DOHH2 (cell line): Measurements from ENCODE around the gene NDUFB5.

Source experiments
- H3F3A ChIP-seq: fragments of 200-600 bp; sonication (generic), shearing (Covaris generic); 2 replicates; pipeline ENCODE4 v1.6.0; 2016; ENCODE audit warnings: antibody characterized with exemption, mild to moderate bottlenecking; ENCODE audit not compliant: control insufficient read depth, insufficient read depth
- H3K27ac ChIP-seq: fragments of 200-600 bp; sonication (generic); 2 replicates; pipeline ENCODE4 v1.5.1; 2014; ENCODE audit warnings: low read depth, mild to moderate bottlenecking, low read length, moderate library complexity
- H3K27me3 ChIP-seq: fragments of 200-600 bp; sonication (generic); 2 replicates; pipeline ENCODE4 v1.6.1; 2014; ENCODE audit warnings: mild to moderate bottlenecking, low read length, mixed read lengths; ENCODE audit not compliant: control insufficient read depth
- H3K36me3 ChIP-seq: fragments of 200-600 bp; sonication (generic); 2 replicates; pipeline ENCODE4 v1.6.1; 2014; ENCODE audit warnings: mild to moderate bottlenecking, low read length, moderate library complexity, mixed read lengths; ENCODE audit not compliant: control insufficient read depth
- H3K4me1 ChIP-seq: fragments of 200-600 bp; sonication (generic); 2 replicates; pipeline ENCODE4 v1.6.1; 2014; ENCODE audit warnings: mild to moderate bottlenecking, low read length, mixed read lengths; ENCODE audit not compliant: control insufficient read depth
- H3K4me2 ChIP-seq: fragments of 200-600 bp; sonication (generic); 2 replicates; pipeline ENCODE4 v1.6.0; 2014; ENCODE audit warnings: mild to moderate bottlenecking, low read length, moderate library complexity
- H3K4me3 ChIP-seq: fragments of 200-600 bp; sonication (generic); 2 replicates; pipeline ENCODE4 v1.5.1; 2014; ENCODE audit warnings: mild to moderate bottlenecking, low read length, mixed read lengths
- H3K79me2 ChIP-seq: fragments of 200-600 bp; sonication (generic); 2 replicates; pipeline ENCODE4 v1.6.1; 2014; ENCODE audit warnings: mild to moderate bottlenecking, low read length, mixed read lengths; ENCODE audit not compliant: control insufficient read depth
- H3K9me2 ChIP-seq: fragments of 200-600 bp; sonication (generic); replicated peaks from 2 replicates; pipeline ENCODE4 v1.6.1; 2014; ENCODE audit warnings: mild to moderate bottlenecking, low read length, mixed read lengths; ENCODE audit not compliant: control insufficient read depth
- H3K9me3 ChIP-seq: fragments of 200-600 bp; sonication (generic); 2 replicates; pipeline ENCODE4 v1.6.1; 2014; ENCODE audit warnings: antibody characterized with exemption, low read length, mixed read lengths; ENCODE audit not compliant: control insufficient read depth, insufficient read depth
- H4K20me1 ChIP-seq: fragments of 200-600 bp; sonication (generic); 2 replicates; pipeline ENCODE4 v1.6.0; 2014; ENCODE audit warnings: low read depth, mild to moderate bottlenecking, antibody characterized with exemption, low read length, moderate library complexity; ENCODE audit not compliant: control insufficient read depth, insufficient read depth
- CTCF ChIP-seq: fragments of 200-600 bp; sonication (generic); IDR thresholded peaks from one replicate; pipeline ENCODE4 v1.5.1; 2014; ENCODE audit warnings: antibody characterized with exemption, mild to moderate bottlenecking, low read depth, low read length; ENCODE audit not compliant: poor library complexity, severe bottlenecking
- EZH2phosphoT487 ChIP-seq: fragments of 200-600 bp; sonication (generic); IDR thresholded peaks from 2 replicates; pipeline ENCODE4 v1.6.1; 2017; ENCODE audit warnings: borderline replicate concordance, mild to moderate bottlenecking, antibody characterized with exemption, low read length, moderate library complexity, mixed read lengths

The NDUFB5 gene

GRCh38 chr3:179668429-179668828 is 63.8 kb downstream of the NDUFB5 start:
- no peak for TF ChIP-seq CTCF
- no peak overlapping the region for H3K4me2 ChIP-seq
- no peaks in the 10 kb centered on the region for H3K9me2 ChIP-seq
- no peaks in the 10 kb centered on the region for H3F3A ChIP-seq
- no peaks in the 10 kb centered on the region; the same call in 1 of the 2 replicates for H3K36me3 ChIP-seq
- no peaks in the 10 kb centered on the region for H3K27me3 ChIP-seq
- H4K20me1 ChIP-seq: peaks cover 9% of the 10 kb centered on the region; the same call in 1 of the 2 replicates
- H3K27ac ChIP-seq: no peak overlapping the region
- H3K4me1 ChIP-seq: no peaks in the 10 kb centered on the region
- peaks cover 98% of the 10 kb centered on the region for H3K79me2 ChIP-seq
- no peak overlapping the region for H3K4me3 ChIP-seq
- no peaks in the 10 kb centered on the region for H3K9me3 ChIP-seq

- Histone ChIP-seq H3K27me3 (no peaks in the 10 kb centered on the region), H3K9me3 (no peaks in the 10 kb centered on the region), H3K9me2 (no peaks in the 10 kb centered on the region), H3F3A (no peaks in the 10 kb centered on the region), H3K4me3 (no peak overlapping the region), H3K27ac (no peak overlapping the region), H3K79me2 (peaks cover 98% of the 10 kb centered on the region), H3K36me3 (no peaks in the 10 kb centered on the region), H4K20me1 (peaks cover 9% of the 10 kb centered on the region; the same call in 1 of the 2 replicates), H3K4me2 (no peak overlapping the region), H3K4me1 (no peaks in the 10 kb centered on the region)
- TF ChIP-seq EZH2phosphoT487 (no peak), CTCF (no peak)
These were observed 65.7 kb downstream of the NDUFB5 start for GRCh38 chr3:179670311-179670710.

GRCh38 chr3:179671309-179671708 is 66.7 kb downstream of the NDUFB5 start:
- H3K79me2 ChIP-seq: peaks cover 96% of the 10 kb centered on the region
- no peak overlapping the region for H3K4me2 ChIP-seq
- H3K27ac ChIP-seq: no peak overlapping the region
- H3F3A ChIP-seq: no peaks in the 10 kb centered on the region
- TF ChIP-seq EZH2phosphoT487 (no peak), CTCF (no peak)
- H3K4me1 ChIP-seq: no peaks in the 10 kb centered on the region
- H3K4me3 ChIP-seq: no peak overlapping the region
- H3K27me3 ChIP-seq: no peaks in the 10 kb centered on the region
- H3K36me3 ChIP-seq: no peaks in the 10 kb centered on the region
- peaks cover 13% of the 10 kb centered on the region; the same call in 1 of the 2 replicates for H4K20me1 ChIP-seq
- no peaks in the 10 kb centered on the region for H3K9me3 ChIP-seq
- no peaks in the 10 kb centered on the region for H3K9me2 ChIP-seq
